Fibroblast of lung (primary cell): Measurements from ENCODE around the gene UBE2J2.

Experiments
- EZH2 ChIP-seq: IDR thresholded peaks from 2 replicates; pipeline ENCODE4 v1.5.1; 2012; ENCODE audit warnings: low read length, control low read depth, mild to moderate bottlenecking; ENCODE audit errors: missing control alignments
- TF ChIP-seq, protein P1 (sequence below), 2 donors: IDR thresholded peaks in 1 of 2; conservative IDR thresholded peaks in 1 of 2; 1 replicate in 1 of 2; 2 replicates in 1 of 2; pipeline ENCODE4 v1.5.1; 2011 to 2012; ENCODE audit warnings: low read length in 2 of 2, control low read depth in 1 of 2, inconsistent platforms in 1 of 2, low read depth in 1 of 2, mild to moderate bottlenecking in 1 of 2

- TF ChIP-seq EZH2 = no peak
- TF ChIP-seq, protein P1, sequence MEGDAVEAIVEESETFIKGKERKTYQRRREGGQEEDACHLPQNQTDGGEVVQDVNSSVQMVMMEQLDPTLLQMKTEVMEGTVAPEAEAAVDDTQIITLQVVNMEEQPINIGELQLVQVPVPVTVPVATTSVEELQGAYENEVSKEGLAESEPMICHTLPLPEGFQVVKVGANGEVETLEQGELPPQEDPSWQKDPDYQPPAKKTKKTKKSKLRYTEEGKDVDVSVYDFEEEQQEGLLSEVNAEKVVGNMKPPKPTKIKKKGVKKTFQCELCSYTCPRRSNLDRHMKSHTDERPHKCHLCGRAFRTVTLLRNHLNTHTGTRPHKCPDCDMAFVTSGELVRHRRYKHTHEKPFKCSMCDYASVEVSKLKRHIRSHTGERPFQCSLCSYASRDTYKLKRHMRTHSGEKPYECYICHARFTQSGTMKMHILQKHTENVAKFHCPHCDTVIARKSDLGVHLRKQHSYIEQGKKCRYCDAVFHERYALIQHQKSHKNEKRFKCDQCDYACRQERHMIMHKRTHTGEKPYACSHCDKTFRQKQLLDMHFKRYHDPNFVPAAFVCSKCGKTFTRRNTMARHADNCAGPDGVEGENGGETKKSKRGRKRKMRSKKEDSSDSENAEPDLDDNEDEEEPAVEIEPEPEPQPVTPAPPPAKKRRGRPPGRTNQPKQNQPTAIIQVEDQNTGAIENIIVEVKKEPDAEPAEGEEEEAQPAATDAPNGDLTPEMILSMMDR (conservative IDR thresholded peaks at IDR 0.05 in 1 of 2, IDR thresholded peaks at IDR 0.05 in 1 of 2; ENCODE audit: low read depth in 1 of 2, low read length in 2 of 2) = no peak
Measured at GRCh38 chr1:1273209-1273511, 494 bp downstream of the UBE2J2 start.
